SHP77 (cell line): ENCODE data around the gene PXN.
"Not testable (repeated sequence)": the region's sequence is repeated elsewhere in the genome, so short reads cannot be mapped to it uniquely, and the experiment has no call there.

Experiments used
- DNase-seq, 2 experiments: peaks; one replicate each; lab custom pipeline; 2025; lab: John Stamatoyannopoulos, UW

PXN gene

DNA sequence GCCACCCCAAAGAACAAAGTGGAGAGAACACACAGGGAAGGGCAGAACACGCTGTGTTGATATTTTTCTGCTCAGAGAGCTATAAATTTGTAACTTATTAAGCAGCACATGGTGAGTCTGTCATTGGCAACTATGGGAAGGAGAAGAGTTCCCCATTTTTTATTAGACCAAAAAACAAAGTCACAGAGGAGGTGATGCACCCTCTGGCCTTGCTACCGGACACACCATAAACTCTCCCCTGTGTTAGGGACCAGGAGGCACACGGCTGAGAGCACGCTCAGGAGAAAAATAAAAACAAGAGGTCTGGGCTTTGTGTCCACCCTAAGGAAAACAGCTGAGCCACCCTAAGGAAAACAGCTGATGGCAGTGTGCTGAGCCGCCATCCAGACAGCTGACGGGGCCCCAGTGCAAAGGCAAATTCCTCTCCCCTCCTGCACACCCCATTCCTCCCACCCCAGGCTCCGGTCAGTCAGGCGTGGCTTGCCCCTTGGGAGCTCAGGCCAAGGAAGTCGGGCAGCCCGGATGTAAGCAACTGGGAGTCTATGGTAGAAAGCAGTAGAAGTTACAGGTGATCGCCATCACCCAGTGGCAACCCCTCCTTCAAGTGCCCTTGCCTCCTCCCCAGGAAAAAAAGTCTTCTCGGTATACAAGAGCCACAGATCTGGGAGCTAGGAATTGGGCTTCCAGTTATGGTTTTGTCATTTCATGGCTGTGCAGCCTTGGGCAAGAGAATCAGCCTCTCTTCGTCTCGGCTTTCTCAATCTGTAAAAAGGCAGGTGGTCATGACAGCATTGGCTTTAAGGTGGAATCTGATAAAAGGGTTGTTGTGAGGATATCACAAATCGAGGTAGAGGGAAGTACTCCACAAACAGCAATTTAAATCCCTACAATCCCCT is 2.4 kb downstream of the PXN start:
- DNase-seq = no peak

DNA sequence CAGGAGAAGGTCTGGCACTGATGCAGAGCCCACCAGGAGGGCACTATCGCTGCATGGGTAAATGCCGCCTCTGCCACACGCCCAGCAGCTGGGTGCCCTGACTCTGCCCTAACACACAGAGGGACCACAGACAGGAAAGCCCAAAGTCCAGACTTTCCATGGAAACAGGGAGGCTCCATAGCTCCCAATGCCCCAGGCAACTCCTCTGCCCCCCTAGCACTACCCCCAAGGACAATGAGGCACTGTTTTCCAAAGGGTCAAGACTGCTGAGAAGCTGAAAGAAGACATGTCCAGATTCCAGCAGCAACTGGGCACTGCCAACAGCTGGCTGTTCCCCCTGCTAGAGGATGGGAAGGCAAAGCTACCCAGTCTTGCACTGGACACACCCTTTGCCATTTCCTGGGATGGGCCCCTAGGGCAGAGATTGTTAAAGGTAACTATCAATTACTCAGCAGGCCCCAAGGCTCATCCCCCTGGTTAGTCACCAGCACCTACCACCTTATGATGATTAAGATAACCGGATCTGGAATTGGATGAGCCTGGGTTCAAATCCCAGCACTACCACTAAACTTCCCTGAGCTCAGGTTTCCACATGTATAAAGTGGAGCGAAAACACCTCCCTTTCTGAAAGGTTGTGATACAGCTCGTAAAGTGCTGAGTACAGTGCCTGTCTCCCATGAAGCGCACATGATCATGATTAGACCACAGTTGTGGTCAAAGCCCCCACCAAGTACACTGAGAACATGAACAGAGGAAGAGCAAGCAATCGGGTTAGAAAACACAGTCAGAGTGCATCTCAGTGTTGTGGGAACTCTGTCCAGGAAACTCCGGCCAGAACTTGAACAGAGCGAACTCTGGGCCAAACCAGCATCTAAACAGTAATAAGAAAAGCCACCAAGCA is 3.3 kb downstream of the PXN start:
- no peak for DNase-seq

DNA sequence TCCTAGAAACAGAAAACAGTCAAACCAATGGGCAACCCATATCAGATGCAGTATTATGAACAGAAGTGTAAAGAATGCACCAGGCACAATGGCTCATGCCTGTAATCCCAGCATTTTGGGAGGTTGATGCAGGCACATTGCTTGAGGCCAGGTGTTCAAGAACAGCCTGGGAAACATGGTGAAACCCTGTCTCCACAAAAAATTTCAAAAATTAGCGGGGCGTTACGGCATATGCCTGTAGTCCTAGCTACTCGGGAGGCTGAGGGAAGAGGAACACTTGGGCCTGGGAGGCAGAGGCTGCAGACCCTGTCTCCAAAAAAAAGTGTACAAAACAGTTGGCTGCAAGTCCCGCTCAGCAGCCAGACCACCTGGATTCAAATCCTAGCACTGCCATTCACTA is 4.9 kb downstream of the PXN start:
- DNase-seq = no peak

DNA sequence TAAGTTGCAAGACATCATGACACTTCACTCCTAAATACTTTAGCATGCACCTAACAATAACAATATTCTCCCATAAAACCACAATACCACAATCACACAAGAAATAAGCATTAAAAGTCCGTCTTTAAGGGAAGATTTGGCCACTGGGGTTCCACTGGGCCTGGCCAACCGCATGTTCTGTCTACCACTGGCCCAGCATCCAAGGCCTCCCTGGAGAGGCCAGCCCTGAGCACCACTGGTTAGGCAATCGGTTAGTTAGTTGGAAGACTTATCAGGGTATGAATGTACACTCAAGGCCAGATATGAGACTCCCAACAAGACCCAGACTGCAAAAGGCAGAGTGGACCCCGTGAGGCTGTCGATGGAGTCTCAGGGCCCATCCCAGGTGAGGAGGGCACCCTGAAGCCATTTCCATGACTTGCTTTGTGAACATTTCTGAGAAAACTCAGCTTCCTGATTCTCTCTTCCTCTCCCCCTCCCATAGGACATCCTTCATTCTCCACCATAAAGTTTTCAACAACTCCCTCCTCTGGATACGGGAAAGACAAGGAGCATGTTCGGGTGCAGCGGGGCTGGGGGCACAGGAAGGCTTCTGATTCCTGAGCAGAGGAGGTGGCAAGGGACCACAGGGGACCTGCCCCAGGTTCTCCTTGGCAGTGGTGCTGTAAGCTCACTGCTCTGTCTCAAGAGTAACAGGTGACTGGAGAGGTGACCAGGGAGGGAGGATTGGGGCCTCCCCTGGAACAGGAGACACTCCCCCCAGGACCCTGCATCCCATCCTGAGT is 5.9 kb downstream of the PXN start:
- DNase-seq = no peak

DNA sequence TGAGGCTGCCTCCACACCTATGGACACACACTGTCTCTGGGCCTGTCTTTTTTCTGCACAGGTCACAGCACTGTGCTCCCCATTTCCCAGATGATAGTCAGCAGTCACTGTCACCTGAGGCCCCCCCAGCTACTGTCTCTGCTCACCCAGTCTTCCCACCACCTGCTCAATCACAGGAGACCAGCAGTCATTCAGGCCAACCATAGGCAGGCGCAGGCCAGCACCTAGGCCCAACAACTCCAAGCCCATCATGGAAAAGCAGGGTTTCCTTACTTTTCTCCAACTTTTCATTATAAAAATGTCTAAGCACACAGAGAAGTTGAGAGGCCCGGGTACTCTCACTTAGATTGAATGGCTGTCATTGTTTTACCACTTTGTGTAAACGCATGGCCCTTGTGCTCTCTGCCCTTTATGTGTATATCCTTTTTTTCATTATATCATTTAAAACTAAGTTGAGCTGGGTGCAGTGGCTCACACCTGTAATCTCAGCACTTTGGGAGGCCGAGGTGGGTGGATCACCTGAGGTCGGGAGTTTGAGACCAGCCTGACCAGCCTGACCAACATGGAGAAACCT is 7.1 kb downstream of the PXN start:
- DNase-seq = no peak

DNA sequence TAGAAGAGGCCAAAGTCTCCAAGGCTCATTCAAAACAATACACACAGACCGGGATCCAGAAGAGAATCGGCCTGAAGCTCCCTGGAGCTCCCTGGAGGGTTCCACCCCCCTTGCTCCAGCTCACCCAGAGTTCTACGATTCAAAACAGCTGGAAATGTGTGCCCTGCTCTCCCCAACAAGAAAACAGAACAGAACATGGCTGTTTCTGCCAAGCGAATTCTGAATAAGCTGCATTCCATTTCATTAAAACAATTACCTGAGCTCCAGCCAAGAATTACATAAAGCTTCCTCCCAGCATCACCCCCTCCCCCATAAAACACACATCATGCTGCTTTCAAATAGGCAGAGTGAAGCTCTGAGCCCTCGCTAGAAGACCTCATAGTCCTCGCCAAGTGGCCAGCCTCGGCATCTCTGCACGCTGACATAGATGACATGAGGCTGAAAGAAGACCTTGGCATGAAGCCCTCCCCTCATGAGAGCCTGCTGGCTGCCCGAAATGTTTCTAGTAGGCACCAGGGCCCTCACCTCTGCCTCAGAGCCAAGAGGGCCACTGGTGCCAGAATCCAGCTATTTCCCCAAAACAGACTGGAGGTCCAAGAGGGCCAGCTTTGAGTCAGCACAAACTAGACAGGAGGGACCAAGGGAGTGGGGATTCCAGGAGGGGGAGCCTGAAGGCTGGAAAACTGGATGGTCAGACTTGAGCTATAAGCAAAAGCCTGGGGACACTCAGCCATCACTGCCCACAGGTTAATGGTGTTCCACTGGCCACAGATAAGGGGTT is 8.3 kb downstream of the PXN start:
- no peak for DNase-seq

DNA sequence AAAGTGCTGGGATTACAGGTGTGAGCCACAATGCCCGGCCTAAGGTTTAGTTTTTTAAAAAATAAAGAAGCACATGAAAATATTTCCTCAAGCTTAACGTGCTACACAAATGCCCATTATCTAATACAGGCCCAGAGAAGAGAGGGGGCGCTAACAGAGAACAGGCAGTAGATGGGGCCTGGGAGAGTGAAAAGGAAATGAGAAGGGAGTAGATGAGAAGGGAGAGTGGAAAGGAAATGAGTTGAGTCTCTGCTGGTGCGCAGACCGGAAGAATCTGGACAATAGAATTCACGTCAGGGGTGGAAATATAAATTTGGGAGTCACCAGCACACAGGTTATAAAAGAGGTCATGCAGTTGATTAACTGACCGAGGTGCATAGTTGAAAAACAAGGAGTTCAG is 10.7 kb downstream of the PXN start:
- no peak for DNase-seq

DNA sequence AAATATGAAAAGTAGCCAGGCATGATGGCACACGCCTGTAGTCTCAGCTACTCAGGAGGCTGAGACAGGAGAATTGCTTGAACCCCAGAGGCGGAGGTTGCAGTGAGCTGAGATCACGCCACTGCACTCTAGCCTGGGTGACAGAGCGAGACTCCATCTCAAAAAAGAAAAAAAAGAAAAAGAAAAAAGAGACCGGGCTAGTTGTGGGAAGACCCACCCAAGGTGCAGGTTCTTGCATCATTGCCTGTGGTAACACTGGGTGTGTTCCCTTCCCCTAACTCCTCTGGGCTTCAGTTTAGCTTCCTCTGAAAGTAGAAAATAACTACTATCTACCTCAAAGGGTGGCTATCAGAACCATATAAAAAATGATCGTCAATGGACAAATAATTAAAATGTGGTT is 12.2 kb downstream of the PXN start:
- not testable (repeated sequence) for DNase-seq

DNA sequence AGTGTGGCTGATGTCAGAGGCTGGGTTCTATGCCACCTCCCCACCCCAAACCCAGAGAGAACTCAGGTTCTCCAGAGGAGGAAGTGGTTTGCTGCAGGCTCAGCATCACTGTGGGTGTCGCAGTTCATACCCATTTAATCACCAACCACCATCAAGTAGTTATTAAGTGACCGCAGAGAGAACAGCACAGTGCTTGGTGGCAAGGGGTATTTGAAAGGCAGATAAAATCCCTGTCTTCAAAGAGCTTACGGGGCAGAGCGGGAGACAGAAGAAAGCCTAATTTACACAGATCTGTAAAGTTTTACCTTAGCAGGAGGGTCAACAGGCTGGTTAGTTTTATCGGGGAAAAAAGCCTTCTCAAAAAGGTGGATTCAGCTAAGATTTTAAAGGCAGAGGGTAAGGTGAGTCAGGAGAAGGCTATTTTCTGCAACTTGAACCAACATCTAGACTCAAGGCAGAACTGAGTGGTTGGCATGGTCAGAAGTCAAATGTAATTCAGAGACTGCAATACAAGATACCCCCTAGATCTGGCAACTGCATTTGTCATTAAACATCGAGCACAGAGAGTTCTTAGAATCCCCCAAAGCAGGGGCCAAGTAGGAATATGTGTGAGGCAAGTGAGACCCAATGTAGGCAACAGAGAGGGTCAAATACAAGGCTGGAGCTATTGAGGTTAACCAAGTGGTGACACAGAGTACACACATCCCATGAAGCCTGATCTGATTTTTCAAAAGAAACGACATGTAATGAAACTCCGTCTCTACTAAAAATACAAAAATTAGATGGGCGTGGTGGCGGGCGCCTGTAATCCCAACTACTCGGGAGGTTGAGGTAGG is 13.2 kb downstream of the PXN start:
- no peak for DNase-seq

DNA sequence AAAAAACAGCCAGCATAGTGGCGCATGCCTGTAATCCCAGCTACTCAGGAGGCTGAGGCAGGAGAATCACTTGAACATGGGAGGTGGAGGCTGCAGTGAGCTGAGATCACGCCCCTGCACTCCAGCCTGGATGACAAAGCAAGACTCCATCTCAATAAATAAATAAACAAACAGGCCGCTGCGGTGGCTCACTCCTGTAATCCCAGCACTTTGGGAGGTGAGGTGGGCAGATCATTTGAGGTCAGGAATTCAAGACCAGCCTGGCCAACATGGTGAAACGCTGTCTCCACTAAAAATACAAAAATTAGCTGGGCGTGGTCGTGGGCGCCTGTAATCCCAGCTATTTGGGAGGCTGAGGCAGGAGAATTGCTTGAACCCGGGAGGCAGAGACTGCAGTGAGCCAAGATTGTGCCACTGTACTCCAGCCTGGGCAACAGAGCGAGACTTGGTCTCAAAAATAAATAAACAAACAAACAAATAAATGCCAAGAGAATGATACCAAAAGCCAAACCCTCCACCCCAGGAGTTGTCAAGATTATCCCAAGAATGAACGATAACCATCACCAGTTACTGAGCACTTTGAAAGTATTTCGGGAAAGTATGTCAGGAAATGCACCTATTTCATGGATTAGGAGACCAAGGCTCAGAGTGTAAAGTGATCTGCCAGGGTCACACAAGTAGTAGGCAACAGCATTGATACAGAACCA is 14.0 kb downstream of the PXN start:
- not testable (repeated sequence) for DNase-seq

DNA sequence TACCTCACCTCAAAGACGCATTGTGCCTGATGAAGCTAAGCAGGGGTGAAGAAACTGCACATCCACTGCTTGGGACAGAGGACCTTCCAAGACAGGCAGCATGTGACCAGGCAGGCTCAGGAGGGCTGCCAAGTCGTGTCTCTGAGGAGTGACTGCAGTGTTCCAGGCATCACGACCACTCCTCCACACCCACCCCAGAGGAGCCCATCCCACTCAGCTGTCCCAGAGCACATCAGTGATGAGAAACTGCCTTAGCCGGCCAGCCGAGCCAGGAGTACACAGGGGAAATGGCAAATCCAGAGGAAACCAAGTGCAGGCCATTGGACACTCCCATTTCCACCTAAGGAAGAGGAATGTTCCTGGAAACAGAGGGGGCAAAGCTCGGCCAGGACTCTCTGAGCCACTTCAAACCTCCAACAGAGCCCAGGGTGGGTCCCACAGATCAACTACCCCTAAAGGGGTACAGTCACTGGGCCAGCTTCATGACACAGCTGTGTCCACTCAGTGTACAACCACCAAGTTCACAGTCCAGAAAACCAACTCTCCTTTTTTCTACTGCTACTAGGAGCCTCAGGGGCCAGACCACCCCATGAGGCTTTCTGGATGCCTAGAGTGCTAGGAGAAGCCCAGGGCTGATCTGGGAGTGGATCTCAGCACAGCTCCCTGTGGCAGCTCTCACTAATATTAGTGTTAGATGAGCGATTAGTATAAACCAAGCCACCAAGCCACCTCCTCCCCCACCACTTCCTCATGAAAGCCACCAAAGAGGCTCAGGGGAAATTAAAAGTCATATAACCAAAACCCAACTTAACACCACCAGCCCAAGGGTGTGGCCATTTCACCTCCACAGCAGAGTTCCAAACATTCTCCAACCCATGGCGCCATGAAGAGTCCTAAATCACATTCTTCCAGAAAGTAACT is 15.4 kb downstream of the PXN start:
- DNase-seq = no peak

DNA sequence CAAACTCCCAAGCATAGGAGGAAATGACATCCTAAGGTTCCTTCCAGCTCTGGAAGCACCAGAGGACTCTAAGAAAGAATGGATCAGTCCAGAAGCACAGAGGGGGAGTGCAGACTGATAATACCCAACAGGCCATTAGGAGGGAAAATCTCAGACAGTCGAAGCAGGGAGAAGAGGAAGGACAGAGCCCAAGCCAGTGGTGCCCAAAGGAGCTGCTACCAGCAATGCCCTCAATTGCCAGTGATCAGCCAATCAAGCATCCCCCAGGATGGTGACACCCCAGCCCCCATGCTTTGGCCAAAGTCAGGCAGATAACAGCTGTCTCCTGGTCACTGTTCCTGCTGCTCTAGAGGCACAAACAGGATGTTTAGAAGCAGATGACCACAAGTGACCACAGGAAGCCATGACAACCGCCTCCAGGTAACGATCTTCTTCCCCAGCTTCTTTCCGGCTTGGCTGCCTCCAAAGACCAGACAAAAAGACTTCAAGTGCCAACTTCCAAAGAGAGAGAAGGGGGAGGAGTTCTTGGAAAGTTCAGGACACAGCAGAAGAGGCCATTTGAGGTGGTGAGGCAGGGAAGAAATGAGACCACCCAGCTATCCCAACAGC is 16.2 kb downstream of the PXN start:
- no peak for DNase-seq

DNA sequence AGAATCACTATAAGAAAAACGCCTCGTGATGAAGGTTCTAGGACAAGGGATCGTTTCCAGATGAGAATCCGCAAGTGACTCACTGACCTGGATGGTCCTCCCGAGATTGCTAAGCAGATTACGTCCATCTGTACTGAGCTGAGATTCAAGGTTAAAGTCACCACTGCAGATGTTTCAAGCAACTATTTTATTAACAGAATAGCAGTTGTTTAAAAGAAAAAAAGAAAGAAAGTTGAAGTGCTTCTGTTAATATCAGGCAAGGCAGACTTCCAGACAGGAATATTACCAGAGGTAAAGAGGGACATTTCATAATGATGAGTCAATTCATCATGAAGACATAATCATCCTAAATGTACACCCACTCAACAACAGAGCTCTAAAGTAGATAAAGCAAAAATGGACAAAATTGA is 17.9 kb downstream of the PXN start:
- no peak for DNase-seq

DNA sequence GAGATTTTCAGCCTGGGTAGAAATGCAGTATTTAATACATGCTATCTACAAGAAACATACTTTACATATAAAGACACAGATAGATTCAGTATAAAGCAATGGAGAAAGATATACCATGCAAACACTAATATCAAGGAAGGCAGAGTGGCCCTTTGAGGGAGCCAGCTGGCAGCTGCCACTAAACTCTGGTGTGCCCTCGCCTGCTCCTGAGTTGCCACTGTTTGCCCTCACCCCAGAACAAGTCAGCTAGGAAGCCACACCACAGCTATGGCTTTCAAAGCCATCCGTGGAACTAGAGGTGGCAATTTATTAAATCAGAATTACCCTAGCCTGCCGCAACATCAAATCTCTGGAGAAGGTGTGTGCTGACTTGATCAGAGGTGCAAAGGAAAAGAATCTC is 18.3 kb downstream of the PXN start:
- DNase-seq = no peak

DNA sequence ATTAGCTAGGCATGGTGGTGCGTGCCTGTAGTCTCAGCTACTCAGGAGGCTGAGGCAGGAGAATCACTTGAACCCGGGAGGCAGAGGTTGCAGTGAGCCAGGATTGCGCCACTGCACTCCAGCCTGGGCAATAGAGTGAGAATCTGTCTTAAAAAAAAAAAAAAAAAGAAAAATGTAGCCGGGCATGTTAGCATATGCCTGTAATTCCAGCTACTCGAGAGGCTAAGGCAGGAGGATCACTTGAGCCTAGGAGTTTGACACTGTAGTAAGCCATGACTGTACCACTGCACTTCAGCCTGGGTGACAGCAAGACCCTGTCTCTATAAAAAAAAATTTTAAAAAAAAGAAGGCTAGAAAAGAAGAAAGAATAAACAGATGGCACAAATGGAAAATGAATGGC is 18.8 kb downstream of the PXN start:
- not testable (repeated sequence) for DNase-seq

DNA sequence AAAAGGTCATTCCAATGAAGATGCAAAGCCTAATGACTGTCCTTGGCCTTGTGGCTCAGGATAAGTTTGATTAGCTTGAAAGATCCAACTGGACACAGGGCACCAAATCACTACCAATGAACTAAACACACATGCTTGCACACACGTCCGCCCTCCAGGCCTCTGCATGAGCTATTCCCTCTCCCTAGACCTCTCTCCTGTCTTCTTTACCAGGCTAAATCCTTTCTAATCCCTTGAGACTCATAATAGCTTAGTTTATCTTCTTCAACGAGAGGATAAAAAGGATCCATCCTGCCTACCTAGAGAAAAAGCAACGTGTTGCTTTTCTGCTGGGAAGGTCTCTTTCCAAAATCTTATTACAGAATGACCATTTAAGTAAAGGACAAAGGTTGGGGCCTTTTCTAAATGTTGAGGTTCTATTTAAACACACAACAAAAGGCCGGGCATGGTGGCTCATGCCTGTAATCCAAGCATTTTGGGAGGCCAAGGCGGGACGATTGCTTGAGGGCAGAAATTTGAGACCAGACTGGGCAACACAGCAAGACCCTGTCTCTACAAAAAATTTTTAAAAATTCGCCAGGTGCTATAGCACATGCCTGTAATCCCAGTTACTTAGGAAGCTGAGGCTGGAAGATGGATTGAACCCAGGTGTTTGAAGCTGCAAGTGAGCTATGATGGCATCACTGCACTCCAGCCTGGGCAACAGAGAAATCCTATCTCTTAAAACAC is 22.4 kb downstream of the PXN start:
- DNase-seq = no peak

DNA sequence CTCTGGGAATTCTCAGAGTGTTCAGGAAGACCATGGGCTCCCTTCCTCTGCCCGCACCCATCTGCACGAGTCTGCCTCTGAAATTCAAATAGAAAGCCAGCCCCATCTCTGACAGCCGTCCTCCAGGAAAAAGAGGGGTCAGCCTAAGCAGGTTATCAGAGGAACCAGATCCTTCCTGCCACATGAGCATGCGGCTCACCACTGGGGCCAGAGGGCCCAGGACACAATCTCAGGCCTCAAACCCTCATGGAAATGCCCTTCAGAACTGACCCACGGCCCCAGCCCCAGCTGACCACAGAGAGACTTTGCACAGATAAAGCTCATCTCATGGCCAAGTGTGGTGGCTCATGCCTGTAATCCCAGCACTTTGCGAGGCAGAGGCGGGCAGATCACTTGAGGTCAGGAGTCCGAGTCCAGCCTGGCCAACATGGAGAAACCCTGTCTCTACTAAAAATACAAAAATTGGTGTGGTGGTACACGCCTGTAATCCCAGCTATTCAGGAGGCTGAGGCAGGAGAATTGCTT is 23.2 kb downstream of the PXN start:
- DNase-seq = no peak
